GM12875 (cell line): ENCODE results near the gene ITGAD.

Experiments
- H3K4me3 ChIP-seq: one replicate; pipeline ENCODE4 v1.5.1; 2011; ENCODE audit warnings: low read depth, low read length, control low read depth
- TF ChIP-seq, protein P1 (sequence below): IDR thresholded peaks from 2 replicates; pipeline ENCODE4 v1.5.1; 2011; ENCODE audit warnings: low read depth, mild to moderate bottlenecking, control low read depth, inconsistent platforms, low read length, moderate library complexity, borderline replicate concordance; ENCODE audit not compliant: insufficient read depth

Gene ITGAD

DNA sequence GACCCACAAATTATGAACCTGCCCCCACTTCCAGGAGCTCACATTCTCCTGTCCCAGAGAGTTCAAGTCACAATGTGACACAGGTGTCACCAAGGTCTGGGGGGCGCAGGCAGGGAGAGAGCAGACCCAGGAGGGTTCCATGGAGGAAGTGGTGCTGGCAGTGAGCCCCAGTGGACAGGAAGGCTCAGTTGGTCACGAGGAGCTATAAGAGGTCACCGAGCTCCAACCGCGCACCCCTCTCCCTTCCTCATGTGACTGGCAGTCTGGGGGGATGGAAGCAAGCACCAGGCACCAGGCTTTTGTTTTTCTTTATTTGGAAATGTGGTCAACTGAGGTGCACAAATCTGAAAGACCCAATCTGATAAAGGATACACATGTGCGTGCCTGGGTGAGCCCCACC, 2.5 kb downstream of the ITGAD start:
- TF ChIP-seq, protein P1, sequence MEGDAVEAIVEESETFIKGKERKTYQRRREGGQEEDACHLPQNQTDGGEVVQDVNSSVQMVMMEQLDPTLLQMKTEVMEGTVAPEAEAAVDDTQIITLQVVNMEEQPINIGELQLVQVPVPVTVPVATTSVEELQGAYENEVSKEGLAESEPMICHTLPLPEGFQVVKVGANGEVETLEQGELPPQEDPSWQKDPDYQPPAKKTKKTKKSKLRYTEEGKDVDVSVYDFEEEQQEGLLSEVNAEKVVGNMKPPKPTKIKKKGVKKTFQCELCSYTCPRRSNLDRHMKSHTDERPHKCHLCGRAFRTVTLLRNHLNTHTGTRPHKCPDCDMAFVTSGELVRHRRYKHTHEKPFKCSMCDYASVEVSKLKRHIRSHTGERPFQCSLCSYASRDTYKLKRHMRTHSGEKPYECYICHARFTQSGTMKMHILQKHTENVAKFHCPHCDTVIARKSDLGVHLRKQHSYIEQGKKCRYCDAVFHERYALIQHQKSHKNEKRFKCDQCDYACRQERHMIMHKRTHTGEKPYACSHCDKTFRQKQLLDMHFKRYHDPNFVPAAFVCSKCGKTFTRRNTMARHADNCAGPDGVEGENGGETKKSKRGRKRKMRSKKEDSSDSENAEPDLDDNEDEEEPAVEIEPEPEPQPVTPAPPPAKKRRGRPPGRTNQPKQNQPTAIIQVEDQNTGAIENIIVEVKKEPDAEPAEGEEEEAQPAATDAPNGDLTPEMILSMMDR: no peak
- no peak overlapping the region for H3K4me3 ChIP-seq

DNA sequence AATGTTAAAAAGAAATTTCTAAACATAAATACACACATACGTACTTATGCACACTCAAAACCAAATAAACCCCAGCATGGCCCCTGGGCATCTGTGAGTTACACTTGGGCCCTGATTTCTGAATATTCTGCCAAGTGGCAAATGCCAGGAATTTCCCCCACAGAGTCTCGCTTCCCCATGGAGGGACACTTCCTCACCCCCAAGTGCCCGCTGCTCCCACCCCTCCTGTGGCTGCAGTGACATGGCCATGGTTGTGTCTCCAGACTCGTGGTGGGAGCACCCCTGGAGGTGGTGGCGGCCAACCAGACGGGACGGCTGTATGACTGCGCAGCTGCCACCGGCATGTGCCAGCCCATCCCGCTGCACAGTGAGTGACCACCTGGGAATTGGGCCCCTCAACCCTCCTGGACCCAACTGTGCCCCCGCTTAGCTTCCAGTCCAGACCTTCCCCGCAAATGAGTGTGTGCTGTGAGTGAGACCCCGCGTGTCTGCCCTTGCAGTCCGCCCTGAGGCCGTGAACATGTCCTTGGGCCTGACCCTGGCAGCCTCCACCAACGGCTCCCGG, 4.0 kb downstream of the ITGAD start:
- H3K4me3 ChIP-seq: no peak overlapping the region
- TF ChIP-seq, protein P1: no peak

DNA sequence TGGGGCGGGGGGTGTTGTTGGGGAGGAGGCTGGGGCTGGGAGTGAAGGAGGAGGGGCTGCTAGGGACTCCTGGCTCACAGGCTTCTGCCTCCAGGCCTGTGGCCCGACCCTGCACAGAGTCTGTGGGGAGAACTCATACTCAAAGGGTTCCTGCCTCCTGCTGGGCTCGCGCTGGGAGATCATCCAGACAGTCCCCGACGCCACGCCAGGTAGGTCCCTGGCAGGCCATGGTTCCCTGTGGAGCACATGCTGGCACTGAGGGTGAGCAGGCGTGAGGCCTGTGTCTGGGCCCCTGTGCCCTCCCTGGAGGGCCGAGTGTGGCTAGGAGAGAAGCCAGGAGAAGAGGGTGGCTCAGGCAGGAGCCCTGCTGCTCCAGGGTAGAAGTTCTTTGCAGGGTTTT, 4.6 kb downstream of the ITGAD start:
- TF ChIP-seq, protein P1: no peak
- no peak overlapping the region for H3K4me3 ChIP-seq

DNA sequence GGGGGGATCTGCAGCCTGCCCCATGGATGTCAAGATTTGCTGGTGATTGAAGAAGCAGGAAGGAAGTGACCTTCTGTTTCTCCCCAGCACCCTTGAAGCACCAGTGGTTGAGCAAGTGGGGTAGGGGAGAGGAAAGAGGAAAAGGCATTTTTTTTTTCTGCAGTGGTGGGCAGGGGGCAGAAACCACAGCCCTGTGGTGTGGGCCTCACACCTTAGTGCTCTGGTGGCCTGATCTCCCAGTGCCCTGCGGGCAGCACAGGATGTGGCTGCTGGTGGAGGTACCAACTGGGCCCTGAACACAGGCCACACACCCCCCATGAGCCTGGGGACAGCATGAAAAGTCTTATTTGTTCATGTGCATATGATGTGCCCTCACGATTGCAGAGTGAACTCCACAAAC, 7.1 kb downstream of the ITGAD start:
- TF ChIP-seq, protein P1: no peak
- no peak overlapping the region for H3K4me3 ChIP-seq

DNA sequence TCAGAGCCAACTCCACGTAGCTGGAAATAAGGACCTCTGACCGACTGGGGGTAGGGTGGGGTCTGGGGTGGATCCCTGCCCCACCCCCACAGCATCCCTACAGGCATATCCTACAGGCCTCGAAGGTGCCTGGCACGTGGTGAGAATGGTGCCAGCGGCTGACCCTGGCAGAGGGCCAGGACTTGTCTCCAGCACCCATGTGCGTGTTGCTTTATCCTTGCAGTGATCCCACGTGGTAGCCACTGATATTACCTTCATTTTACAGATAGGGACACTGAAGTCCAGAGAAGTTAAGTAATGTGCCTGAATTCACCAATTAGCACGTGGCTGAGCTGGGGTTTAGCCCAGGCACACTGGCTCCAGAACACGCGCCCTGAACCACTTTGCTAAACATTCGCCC, 8.3 kb downstream of the ITGAD start:
- H3K4me3 ChIP-seq: no peak overlapping the region
- TF ChIP-seq, protein P1: no peak

DNA sequence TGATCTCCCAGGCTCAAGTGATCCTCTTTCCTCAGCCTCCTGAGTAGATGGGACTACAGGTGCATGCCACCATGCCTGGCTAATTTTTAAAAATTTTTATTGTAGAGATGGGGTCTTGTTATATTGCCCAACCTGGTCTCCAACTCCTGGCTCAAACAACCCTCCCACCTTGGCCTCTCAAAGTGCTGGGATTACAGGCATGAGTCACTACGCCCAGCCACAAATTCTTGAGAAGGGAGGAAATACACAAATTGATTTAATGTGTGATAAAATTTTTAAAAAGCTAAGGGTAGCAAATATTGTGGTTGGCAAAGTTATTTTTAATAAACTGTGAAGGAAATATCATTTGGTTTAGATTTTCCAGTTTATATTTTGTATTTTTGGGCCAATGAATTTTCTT, 9.6 kb downstream of the ITGAD start:
- TF ChIP-seq, protein P1: no peak
- H3K4me3 ChIP-seq: no peak overlapping the region

DNA sequence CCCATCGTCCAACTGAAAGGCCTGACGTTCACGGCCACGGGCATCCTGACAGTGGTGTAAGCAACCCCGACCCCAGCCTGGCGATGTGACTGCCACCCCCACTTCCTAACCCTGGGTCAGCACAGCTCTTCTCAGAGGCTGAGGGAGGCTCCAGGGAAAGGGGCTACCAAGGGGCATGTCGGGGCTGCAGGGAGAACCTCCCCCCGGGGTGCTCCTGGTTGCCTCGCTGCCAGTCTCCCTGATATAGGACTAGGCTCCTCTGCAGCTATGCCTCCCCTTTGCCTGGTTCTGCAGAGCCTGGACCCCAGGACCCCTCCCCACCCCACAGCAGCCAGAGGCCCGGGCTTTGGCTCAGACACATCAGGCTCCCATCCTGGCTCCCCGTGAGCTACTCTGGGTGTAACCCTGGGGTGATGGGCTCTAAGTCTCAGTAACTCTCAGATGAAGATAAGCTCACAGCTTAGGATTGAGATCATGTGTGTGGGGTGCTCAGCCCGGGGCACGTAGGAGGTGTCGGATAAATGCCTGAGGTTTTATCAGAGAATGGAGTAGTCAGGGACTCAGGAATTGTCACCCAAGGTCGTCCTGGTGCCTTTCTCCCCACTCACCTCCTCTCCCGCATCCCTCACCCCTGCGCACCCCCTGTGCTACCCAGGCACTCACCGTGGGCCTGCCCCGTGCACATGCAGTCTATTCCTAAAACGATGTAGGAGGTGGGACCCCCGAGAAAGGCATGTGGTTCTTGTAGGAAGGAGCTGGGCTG, 10.6 kb downstream of the ITGAD start:
- H3K4me3 ChIP-seq: no peak overlapping the region
- TF ChIP-seq, protein P1: no peak
